NCI-H2227 treated with DMSO at 0.1 percent for 48 hours (cell line): ENCODE data around the gene EHD3.

ENCODE experiments used
- DNase-seq: peaks from one replicate; lab custom pipeline; 2025; lab: John Stamatoyannopoulos, UW

The EHD3 gene

DNA sequence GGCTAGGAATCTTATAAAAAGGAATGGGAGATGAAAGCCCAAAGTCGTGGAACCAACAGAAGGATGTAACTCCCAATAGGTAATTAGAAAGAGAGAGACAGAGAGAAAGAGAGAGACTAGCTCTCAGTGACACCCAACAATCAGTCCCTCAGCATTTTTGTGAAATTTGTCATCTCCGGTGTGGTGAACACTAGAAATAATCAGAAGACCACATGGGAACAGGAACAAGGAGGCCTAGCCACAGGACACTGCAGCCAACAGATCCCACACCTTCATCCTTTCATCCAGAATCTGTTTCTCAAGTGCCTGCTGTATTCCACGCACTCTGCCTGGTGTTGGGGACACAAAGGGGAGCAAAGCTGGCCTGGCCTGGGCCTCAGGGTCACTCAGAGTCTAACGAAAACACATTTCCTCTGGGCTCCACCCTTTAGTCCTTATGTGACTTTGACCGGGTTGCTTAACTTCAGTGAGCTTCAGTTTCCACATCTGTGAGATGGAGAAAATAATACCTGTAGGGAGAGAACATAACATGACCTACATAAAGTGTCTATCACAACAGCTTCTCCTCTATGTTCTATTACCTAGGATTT is 53.1 kb downstream of the EHD3 start:
- no peak for DNase-seq

DNA sequence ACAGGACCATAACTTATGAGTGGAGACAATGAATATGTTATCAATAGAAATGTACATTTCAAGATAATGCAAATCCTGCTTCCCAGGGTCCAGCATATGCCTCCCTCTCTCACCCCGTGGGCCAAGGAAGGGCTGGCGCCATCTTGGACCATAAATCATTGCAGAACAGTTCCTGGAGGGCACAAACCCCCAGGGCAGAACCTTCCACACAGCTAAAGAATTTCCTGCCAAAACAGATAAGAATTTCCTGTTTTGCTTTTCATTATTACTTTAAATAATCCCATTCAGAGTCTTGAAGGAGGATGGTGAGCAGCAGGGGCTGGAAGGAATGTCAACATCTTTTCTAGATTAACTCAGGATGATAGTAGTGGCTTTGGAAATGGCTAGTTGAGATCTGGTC is 53.7 kb downstream of the EHD3 start:
- no peak for DNase-seq

DNA sequence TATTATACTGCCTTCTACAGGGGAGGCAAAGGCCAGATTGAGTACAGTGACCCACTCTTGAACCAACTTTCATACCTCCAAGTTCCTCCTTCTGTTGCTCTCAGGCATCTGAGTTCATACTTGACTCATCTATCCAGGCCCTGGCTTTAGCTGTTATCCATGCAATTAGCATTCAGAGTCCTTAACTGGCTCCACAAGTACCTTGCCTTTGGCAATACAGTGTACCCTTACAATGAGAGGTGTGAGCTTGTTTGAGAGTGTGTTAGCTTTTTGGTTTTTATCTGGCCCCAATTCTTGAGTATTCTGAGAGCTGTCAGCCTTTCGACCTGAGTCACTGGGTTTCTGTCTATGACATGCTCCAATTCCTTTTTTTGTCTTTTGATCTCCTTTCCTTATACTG is 60.2 kb downstream of the EHD3 start:
- DNase-seq: no peak

DNA sequence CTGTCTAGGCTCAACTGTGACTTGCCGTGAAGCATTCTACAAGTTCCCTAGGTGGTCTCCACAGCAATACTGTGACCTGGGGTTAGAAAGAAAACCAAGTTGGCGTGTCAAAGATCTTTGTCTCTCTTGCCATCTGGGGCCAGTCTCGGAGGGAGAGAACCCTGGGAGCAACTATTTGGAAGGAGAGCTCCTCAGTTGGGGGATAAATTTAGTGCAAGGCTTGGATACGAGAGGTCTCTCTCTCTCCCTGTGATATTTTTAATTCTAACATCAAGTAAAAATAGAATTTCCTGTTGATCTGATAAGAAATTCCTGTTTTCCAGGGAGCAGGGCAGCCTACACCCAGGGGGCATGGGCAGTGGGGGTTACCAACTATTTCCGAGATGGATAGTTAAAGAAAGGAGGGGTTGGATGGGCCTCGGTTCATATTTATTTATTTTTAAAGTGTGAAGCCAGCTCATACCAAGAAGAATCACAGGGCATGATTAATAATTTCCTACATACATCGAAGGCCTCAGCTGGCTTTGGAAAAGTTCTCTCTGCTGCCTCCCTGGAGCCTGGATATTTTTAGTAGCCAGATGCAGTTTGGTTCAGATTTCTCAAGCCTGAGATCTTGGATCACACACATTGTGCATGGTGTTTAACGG is 62.8 kb downstream of the EHD3 start:
- DNase-seq: no peak

- no peak for DNase-seq
Measured at GRCh38 chr2:31297751-31298150, 63.8 kb downstream of the EHD3 start.

- DNase-seq: no peak
Measured at GRCh38 chr2:31299547-31299946, 65.6 kb downstream of the EHD3 start.

DNA sequence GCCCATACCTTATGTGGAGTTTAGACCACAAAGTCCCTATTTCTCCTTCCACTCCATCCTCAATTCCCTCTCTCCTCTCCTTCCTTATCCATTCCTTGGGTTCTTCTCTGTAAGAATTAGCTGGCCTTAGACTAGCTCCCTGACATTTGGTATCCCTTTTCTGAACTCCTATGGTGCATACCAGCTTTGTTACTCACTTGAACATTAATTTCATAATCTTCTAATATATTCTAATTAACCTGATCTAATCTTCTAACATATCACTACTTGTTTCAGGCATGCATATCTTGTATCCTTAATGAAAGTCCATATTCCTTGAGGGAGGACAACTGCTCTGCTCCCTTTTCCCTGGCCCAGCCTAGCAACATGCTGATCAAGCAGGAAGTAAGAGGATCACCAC is 66.4 kb downstream of the EHD3 start:
- DNase-seq: no peak

DNA sequence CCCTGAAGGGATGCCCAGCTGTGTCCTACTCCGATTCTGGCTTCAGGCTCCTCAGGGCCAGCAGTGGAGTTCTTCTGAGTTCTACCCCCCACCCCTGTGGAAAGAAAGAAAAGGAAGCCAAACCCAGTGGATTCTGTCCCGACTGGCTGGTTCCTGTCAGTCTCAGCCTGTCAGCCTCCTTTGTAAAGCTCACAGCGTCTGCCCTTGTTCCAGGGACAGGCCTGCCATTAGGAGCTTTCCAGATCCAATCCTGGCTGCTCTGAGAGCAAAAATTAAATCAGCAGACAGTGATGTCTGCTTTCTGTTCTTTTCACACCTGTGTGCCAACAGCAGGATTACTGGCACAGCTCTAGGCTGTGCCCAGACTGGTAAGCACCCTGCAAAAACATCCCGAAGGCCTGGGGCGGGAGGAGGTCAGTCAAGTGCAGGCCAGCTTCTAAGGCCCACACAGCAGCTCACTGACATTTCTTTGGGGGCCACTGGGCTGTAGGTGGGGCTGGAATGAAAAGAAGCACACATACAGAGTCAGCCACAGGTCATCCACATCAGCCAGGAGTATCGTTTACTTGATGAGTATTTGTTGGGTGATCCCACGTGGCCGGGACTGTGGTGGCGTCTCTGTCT is 69.1 kb downstream of the EHD3 start:
- DNase-seq: no peak

GRCh38 chr2:31304816-31305215 is 70.9 kb downstream of the EHD3 start:
- DNase-seq: no peak

DNA sequence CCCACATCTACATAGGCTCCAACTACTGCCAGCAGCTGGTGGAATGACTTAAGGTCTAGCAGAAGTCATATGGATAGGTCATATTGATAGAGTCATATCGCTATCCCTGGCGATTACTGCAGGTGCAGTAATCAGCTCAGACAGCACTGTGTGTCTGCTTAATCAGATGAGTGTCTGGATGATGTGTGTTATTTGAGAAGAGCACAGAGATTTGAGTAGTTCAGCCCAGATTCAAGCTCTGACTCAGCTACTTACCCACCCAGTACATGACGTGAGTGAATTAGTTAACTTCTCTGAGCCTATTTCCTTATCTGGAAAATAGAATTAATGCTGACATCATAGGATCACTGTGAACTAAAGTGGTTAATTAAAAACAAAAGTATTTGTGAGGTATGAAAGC is 78.9 kb downstream of the EHD3 start:
- no peak for DNase-seq

DNA sequence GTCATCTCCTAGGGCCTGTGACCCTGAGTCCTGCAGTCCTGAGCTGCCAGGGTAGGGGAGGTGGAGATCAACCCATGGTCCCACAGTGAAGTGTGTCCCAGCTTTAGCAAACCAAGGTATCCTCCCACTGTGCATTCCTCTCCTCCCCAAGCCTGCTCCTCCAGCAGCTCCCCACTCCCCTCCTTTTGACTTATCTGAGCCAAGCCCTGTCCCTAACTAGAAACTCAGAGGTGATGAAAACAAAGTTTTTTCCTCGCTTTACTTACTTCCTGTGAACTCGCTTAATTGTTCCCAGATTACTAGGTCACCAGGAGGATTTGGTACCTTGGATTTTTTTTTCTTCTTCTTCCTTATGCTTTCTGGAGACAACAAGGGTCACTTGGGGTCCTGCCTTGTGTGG is 80.8 kb downstream of the EHD3 start:
- DNase-seq: no peak

DNA sequence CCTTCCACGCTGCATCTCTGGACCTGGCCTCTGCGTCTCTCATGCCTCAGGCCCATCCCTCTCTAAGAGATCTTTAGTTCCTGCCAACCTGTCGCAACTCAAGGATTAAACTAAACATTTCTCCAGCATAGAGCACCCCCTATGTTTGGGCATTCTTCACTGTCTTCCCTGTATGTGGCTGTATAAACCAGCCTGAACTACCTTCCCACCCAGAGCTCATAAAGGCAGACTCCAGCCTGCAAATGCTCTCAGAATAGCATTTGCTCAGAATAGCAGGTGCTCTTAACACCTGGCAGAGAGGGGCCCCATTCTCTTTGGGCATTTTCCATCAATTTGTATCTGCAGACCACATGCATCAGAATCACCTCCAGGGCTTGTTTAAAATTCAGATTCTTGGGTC is 83.4 kb downstream of the EHD3 start:
- DNase-seq: no peak

DNA sequence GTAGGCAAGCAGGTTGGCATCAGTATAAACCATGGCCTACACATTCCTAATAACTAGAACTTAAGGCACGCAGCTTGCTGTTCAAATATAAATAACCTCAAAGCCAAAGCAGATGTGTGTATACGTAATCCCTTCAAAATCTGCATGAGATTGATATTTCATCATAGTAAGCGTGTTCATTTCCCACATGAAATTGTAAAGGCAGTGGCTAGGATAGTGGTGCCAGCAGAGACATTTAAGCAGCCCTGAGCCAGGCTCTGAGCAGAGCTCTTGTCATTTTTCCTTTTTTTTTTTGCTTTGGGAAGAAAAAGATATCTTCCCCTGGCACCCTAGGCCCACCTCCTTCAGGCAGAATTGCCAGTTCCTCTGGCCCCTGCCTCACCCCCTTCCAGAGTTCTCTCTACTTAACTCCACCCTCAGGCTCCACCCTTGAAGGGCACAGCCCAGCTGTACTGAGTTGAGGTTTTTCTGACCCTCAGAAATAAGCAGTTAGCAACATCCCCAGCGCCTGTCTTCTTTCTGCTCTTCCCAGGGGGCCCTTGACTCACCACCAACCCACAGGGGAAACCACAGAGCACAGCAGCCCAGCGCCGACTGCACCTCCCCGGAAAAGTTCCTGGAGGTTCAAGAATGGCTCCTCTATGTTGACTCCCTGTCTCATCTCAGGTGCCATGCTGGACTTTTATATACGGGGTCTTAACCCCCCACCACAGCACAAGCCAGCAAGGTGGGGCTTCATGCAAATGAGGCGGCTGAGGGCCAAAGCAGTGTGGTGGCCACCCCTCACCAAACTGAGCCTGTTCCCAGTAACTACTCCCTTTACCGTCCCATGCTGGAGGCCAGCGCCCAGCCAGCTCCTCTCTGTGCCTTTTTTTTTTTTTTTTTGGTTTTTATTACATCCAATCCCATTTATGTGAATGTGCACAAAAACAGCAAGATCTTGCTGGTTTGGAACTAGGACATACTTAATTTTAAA is 84.7 kb downstream of the EHD3 start:
- DNase-seq: no peak
